HG03460 (cell line): ENCODE measurements around the gene TMEM212.
"Not testable (repeated sequence)": the region's sequence is repeated elsewhere in the genome, so short reads cannot be mapped to it uniquely, and the experiment has no call there.

Experiments
- ATAC-seq: cut with Tn5 transposase; IDR thresholded peaks from one replicate; pipeline ENCODE4 v1.9.1; 2021; ENCODE audit not compliant: unreplicated experiment

The TMEM212 gene

GRCh38 chr3:171883257-171883892 lies 40.2 kb downstream of the TMEM212 start:
- ATAC-seq, result no peak

GRCh38 chr3:171883893-171884279 lies 40.7 kb downstream of the TMEM212 start:
- ATAC-seq, result no peak

- no peak for ATAC-seq
Measured at GRCh38 chr3:171888466-171888865, 45.3 kb downstream of the TMEM212 start.

GRCh38 chr3:171890398-171890797 lies 47.2 kb downstream of the TMEM212 start:
- no peak for ATAC-seq

GRCh38 chr3:171892457-171892856 lies 49.3 kb downstream of the TMEM212 start:
- no peak for ATAC-seq

GRCh38 chr3:171895291-171895690 lies 52.1 kb downstream of the TMEM212 start:
- no peak for ATAC-seq

GRCh38 chr3:171895900-171896299 lies 52.8 kb downstream of the TMEM212 start:
- no peak for ATAC-seq

- ATAC-seq, result no peak
Measured at GRCh38 chr3:171896316-171896715, 53.2 kb downstream of the TMEM212 start.

- no peak for ATAC-seq
Measured at GRCh38 chr3:171898192-171898591, 55.0 kb downstream of the TMEM212 start.

- no peak for ATAC-seq
Measured at GRCh38 chr3:171900446-171900845, 57.3 kb downstream of the TMEM212 start.

- no peak for ATAC-seq
Measured at GRCh38 chr3:171901615-171902312, 58.6 kb downstream of the TMEM212 start.

GRCh38 chr3:171904829-171905228 lies 61.7 kb downstream of the TMEM212 start:
- ATAC-seq, result no peak

- not testable (repeated sequence) for ATAC-seq
Measured at GRCh38 chr3:171906503-171906902, 63.4 kb downstream of the TMEM212 start.

- no peak for ATAC-seq
Measured at GRCh38 chr3:171906951-171907676, 64.0 kb downstream of the TMEM212 start.

GRCh38 chr3:171907761-171908160 lies 64.6 kb downstream of the TMEM212 start:
- no peak for ATAC-seq

GRCh38 chr3:171908731-171909130 lies 65.6 kb downstream of the TMEM212 start:
- ATAC-seq, result no peak
